ENCODE measurements around the gene KRT74. TPM values are rescaled to one million over a fixed set of nuclear protein-coding genes. Genes with fewer than 3 reads are reported as not detected.
A peak's percentile ranks its signal among the peaks of the same experiment; 100 is the strongest.

Gene KRT74
- total and polyA plus RNA-seq, 2 donors from 2014 or later: not detected

DNA sequence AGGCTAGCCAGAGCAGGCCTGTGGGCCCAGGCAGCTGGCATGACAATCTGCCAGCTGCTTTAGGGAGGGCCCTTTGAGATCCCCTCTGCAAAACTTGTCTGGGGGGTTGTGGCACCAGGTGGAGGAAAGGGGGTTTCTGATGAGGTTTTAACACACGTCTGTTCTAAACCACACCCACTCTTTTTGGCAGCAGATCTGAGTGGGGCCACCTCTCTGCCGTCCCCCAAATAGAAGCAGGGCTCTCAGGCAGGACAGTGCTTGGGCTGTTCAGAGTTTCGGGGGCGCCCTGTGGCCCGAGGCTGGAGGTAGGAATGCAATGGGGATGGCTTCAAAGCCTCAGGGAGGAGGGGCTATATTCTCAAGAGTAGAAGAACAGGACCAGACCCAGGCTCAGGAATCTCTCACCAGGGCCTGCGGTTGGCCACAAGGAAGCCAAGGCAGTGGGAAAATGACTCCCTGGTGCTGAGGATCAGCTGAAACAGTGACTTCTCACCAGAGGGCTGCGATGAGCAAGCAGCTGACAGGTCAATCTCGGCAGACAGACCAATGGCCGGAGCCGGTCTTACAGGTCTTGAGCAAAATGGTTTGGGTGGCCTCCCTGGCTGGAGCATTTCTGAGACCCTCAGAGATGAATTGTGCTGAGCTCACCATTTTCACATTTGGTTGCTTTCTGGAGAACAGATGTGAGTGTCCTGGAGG lies 51.9 kb downstream of the KRT74 start:
- DNase-seq (peak in 1 of 5 donors; percentile 8), FAIRE-seq (no peak)
- Histone ChIP-seq H3K27ac (ENCODE audit: low read depth in 2 of 2, low read length in 2 of 2) (no peak overlapping the region), H3K9ac (ENCODE audit: low read length in 3 of 3) (no peak overlapping the region), H3K4me1 (ENCODE audit: control insufficient read depth in 2 of 3, insufficient read depth in 2 of 3, low read depth in 1 of 3, low read length in 3 of 3) (no peaks in the 10 kb centered on the region), H3K27me3 (ENCODE audit: control insufficient read depth, insufficient read depth, low read length) (no peaks in the 10 kb centered on the region), H3K36me3 (ENCODE audit: control insufficient read depth in 2 of 3, insufficient read depth in 3 of 3, low read length in 3 of 3) (no peaks in the 10 kb centered on the region), H3K4me3 (ENCODE audit: low read length in 3 of 3) (no peak overlapping the region), H3K9me3 (ENCODE audit: control insufficient read depth in 2 of 3, insufficient read depth in 1 of 3, low read length in 3 of 3) (no peaks in the 10 kb centered on the region)
- TF ChIP-seq, protein P1, sequence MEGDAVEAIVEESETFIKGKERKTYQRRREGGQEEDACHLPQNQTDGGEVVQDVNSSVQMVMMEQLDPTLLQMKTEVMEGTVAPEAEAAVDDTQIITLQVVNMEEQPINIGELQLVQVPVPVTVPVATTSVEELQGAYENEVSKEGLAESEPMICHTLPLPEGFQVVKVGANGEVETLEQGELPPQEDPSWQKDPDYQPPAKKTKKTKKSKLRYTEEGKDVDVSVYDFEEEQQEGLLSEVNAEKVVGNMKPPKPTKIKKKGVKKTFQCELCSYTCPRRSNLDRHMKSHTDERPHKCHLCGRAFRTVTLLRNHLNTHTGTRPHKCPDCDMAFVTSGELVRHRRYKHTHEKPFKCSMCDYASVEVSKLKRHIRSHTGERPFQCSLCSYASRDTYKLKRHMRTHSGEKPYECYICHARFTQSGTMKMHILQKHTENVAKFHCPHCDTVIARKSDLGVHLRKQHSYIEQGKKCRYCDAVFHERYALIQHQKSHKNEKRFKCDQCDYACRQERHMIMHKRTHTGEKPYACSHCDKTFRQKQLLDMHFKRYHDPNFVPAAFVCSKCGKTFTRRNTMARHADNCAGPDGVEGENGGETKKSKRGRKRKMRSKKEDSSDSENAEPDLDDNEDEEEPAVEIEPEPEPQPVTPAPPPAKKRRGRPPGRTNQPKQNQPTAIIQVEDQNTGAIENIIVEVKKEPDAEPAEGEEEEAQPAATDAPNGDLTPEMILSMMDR (IDR thresholded peaks at IDR 0.05; ENCODE audit: borderline replicate concordance, extremely low read depth, insufficient read depth): no peak
- intact Hi-C loops (cut with DNase I): no loop called here

DNA sequence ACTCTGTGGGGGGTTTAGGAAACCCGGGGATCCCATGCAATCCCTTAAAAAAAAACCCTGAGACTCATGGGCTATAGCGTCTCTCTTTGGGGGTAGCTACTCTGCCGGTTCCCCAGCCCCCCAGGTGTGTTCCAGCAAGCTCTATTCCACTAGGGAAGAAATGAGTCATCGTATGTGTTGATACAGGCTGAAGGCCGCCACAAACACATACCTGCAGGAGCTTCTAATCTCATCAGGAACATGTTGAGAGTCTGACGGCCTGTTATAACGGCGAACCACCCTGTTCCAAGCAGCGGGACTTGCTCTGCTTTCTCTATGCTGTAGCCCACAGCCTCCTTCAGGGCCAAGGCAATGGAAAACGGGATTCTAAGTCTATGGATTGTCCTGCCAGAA lies 52.5 kb downstream of the KRT74 start:
- no peaks in the 10 kb centered on the region for H3K9me3 ChIP-seq (ENCODE audit: control insufficient read depth in 2 of 3, insufficient read depth in 1 of 3, low read length in 3 of 3)
- H3K4me3 ChIP-seq (ENCODE audit: low read length in 3 of 3): no peak overlapping the region
- intact Hi-C loops (cut with DNase I): no loop called here
- DNase-seq (peak in 1 of 5 donors; percentile 14), FAIRE-seq (no peak)
- no peak overlapping the region for H3K9ac ChIP-seq (ENCODE audit: low read length in 3 of 3)
- H3K4me1 ChIP-seq (ENCODE audit: control insufficient read depth in 2 of 3, insufficient read depth in 2 of 3, low read depth in 1 of 3, low read length in 3 of 3): no peaks in the 10 kb centered on the region
- H3K27ac ChIP-seq (ENCODE audit: low read depth in 2 of 2, low read length in 2 of 2): no peak overlapping the region
- no peaks in the 10 kb centered on the region for H3K36me3 ChIP-seq (ENCODE audit: control insufficient read depth in 2 of 3, insufficient read depth in 3 of 3, low read length in 3 of 3)
- H3K27me3 ChIP-seq (ENCODE audit: control insufficient read depth, insufficient read depth, low read length): no peaks in the 10 kb centered on the region
- TF ChIP-seq, protein P1 (IDR thresholded peaks at IDR 0.05; ENCODE audit: borderline replicate concordance, extremely low read depth, insufficient read depth): no peak

DNA sequence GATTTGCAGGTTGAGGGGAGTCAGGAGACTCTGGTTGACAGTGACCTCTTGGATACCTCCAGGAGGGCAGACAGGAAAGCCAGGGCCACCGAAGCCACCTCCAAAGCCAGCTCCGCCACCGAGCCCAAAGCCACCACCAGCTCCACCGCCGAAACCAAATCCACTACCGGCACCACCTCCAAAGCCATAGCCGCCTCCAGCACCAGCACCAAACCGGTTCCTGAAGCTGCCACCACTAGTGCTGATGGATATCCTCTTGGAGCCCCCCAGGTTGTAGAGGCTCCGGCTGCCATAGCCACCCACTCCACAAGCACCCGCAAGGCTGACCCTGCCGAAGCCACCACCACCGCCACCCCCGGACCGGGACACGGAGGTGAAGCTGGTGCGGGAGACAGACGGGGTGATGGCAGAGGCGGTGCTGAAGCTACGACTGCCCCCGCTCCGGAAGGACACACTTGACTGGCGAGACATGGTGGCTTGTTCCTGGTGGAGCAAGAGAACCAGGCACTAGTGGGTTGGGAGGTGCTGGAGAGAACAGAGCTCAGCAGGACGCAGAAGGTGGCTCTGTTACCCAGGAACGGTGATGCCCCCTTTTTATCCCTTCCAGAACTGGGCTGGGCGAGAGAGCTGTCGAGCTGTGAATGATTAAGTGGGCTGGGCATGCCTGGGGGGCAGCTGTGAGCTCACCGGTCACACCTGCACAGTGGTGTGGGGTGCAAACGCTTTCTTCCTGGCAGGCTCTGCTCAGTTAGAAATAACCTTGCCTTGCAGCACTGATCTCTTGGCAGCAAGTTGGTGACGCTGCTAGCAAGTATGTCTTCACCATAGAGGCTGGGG lies 53.6 kb downstream of the KRT74 start, which contains the start of gene KRT5:
Gene KRT5 (minus strand): TSS at position 569 of the 837 bp plus-strand sequence. CDS start 98 bp downstream, at position 471.
- H3K4me3 ChIP-seq (ENCODE audit: low read length in 3 of 3): no peak within 1 kb of the TSS
- H3K9me3 ChIP-seq (ENCODE audit: control insufficient read depth in 2 of 3, insufficient read depth in 1 of 3, low read length in 3 of 3): no peaks in the 10 kb centered on the region
- TF ChIP-seq, protein P1 (IDR thresholded peaks at IDR 0.05; ENCODE audit: borderline replicate concordance, extremely low read depth, insufficient read depth): no peak
- H3K27me3 ChIP-seq (ENCODE audit: control insufficient read depth, insufficient read depth, low read length): no peaks in the 10 kb centered on the region
- no peaks in the 10 kb centered on the region for H3K36me3 ChIP-seq (ENCODE audit: control insufficient read depth in 2 of 3, insufficient read depth in 3 of 3, low read length in 3 of 3)
- no peak within 1 kb of the TSS for H3K27ac ChIP-seq (ENCODE audit: low read depth in 2 of 2, low read length in 2 of 2)
- DNase-seq (peak in 3 of 5 donors; percentile 14 to 67 (median 15)), FAIRE-seq (no peak)
- H3K4me1 ChIP-seq (ENCODE audit: control insufficient read depth in 2 of 3, insufficient read depth in 2 of 3, low read depth in 1 of 3, low read length in 3 of 3): no peaks in the 10 kb centered on the region
- intact Hi-C loops (cut with DNase I): no loop called here
- H3K9ac ChIP-seq (ENCODE audit: low read length in 3 of 3): no peak within 1 kb of the TSS
